IMR-90 (cell line): Measurements from ENCODE around the gene TNFRSF25. TPM values are rescaled to one million over a fixed set of nuclear protein-coding genes. Genes with fewer than 3 reads are reported as not detected.

ENCODE experiments used
- ATAC-seq: fragments of 200-7000 bp; cut with Tn5 transposase; 2 replicates; pipeline ENCODE4 v1.9.1; 2020; ENCODE audit warnings: low read depth, mild to moderate bottlenecking, moderate library complexity
- BruUV-seq: library from RNA; stranded (reverse); fragments of 400-500 nt; replicated peaks from 2 replicates; lab custom pipeline; 2021; lab: Mats Ljungman, UMichigan
- CTCF ChIA-PET: fragments of 300-600 bp; formaldehyde crosslinking; extraction: SDS; loops from one replicate; lab custom pipeline; 2021; ENCODE audit warnings: antibody characterized with exemption; lab: Yijun Ruan, JAX
- POLR2A ChIA-PET: fragments of 300-600 bp; sonication (Branson Sonifier 250); formaldehyde crosslinking; loops from one replicate; lab custom pipeline; 2022; ENCODE audit warnings: antibody characterized with exemption; ENCODE audit not compliant: unreplicated experiment; lab: Charles Lee
- DNase-seq: peaks from one replicate; pipeline ENCODE4 v3.0.0; 2013
- H2AFZ ChIP-seq: replicated peaks from 2 replicates; pipeline ENCODE3; 2013; ENCODE audit warnings: low read length, mild to moderate bottlenecking; ENCODE audit not compliant: poor library complexity
- H2AK5ac ChIP-seq: 2 replicates; pipeline ENCODE4 v1.6.1; 2013; ENCODE audit warnings: low read depth, low read length, inconsistent platforms
- H2AK9ac ChIP-seq: replicated peaks from 2 replicates; pipeline ENCODE3; 2013; ENCODE audit warnings: mild to moderate bottlenecking, low read depth, low read length, moderate library complexity; ENCODE audit not compliant: poor library complexity
- H2BK120ac ChIP-seq: 2 replicates; pipeline ENCODE4 v1.6.1; 2013; ENCODE audit warnings: low read depth, low read length, inconsistent platforms
- H2BK15ac ChIP-seq: 3 replicates; pipeline ENCODE4 v1.6.1; 2013; ENCODE audit warnings: low read depth, low read length, inconsistent platforms
- H2BK20ac ChIP-seq: 2 replicates; pipeline ENCODE4 v1.6.1; 2013; ENCODE audit warnings: low read depth, mild to moderate bottlenecking, inconsistent platforms, low read length, moderate library complexity
- H2BK5ac ChIP-seq: 2 replicates; pipeline ENCODE4 v1.6.1; 2013; ENCODE audit warnings: mild to moderate bottlenecking, low read depth, low read length, inconsistent platforms; ENCODE audit not compliant: poor library complexity, severe bottlenecking
- H3K14ac ChIP-seq: replicated peaks from 2 replicates; pipeline ENCODE4 v1.6.1; 2013; ENCODE audit warnings: low read depth, low read length, inconsistent platforms
- H3K18ac ChIP-seq: 2 replicates; pipeline ENCODE4 v1.6.1; 2013; ENCODE audit warnings: low read depth, low read length, control low read depth
- H3K23ac ChIP-seq: 2 replicates; pipeline ENCODE4 v1.6.1; 2013; ENCODE audit warnings: low read depth, low read length, inconsistent platforms
- H3K27ac ChIP-seq: 2 replicates; pipeline ENCODE4 v1.5.1; 2013; ENCODE audit warnings: mild to moderate bottlenecking, control low read depth, low read length; ENCODE audit not compliant: insufficient read depth
- H3K27me3 ChIP-seq: 2 replicates; pipeline ENCODE4 v1.6.1; 2013; ENCODE audit warnings: low read length; ENCODE audit not compliant: control insufficient read depth, insufficient read depth
- H3K36me3 ChIP-seq: 2 replicates; pipeline ENCODE4 v1.6.1; 2013; ENCODE audit warnings: low read length, mixed read lengths; ENCODE audit not compliant: control insufficient read depth, insufficient read depth
- H3K4ac ChIP-seq: 2 replicates; pipeline ENCODE4 v1.6.1; 2013; ENCODE audit warnings: low read depth, low read length, inconsistent platforms
- H3K4me1 ChIP-seq: 2 replicates; pipeline ENCODE4 v1.6.1; 2013; ENCODE audit warnings: low read length, mixed read lengths; ENCODE audit not compliant: control insufficient read depth, insufficient read depth
- H3K4me2 ChIP-seq: 2 replicates; pipeline ENCODE4 v1.6.1; 2013; ENCODE audit warnings: low read depth, mild to moderate bottlenecking, control low read depth, low read length, moderate library complexity
- H3K4me3 ChIP-seq: 2 replicates; pipeline ENCODE4 v1.5.1; 2013; ENCODE audit warnings: low read depth, mild to moderate bottlenecking, control low read depth, low read length, moderate library complexity; ENCODE audit not compliant: insufficient read depth
- H3K56ac ChIP-seq: 2 replicates; pipeline ENCODE4 v1.6.1; 2013; ENCODE audit warnings: low read length, inconsistent platforms; ENCODE audit not compliant: insufficient read depth; ENCODE audit errors: extremely low read depth
- H3K79me1 ChIP-seq, 2 experiments: 2 replicates each; pipeline ENCODE4 v1.6.1; 2013; ENCODE audit warnings: low read length in 2 of 2, inconsistent platforms in 1 of 2, low read depth in 1 of 2
- H3K9ac ChIP-seq: 2 replicates; pipeline ENCODE4 v1.6.1; 2013; ENCODE audit warnings: low read depth, low read length, control low read depth
- H3K9me1 ChIP-seq: 2 replicates; pipeline ENCODE4 v1.6.1; 2013; ENCODE audit warnings: low read length, inconsistent platforms; ENCODE audit not compliant: insufficient read depth
- H3K9me3 ChIP-seq: 2 replicates; pipeline ENCODE4 v1.6.1; 2013; ENCODE audit warnings: low read length; ENCODE audit not compliant: control insufficient read depth, insufficient read depth
- H4K20me1 ChIP-seq: 2 replicates; pipeline ENCODE4 v1.6.1; 2013; ENCODE audit warnings: low read length, inconsistent platforms; ENCODE audit not compliant: insufficient read depth
- H4K5ac ChIP-seq: 2 replicates; pipeline ENCODE4 v1.6.1; 2013; ENCODE audit warnings: mild to moderate bottlenecking, low read depth, low read length, control low read depth
- H4K8ac ChIP-seq, 2 experiments: 2 replicates each; pipeline ENCODE4 v1.6.1; 2013; ENCODE audit warnings: low read depth in 2 of 2, low read length in 2 of 2, control low read depth in 1 of 2, inconsistent platforms in 1 of 2
- H4K91ac ChIP-seq: 2 replicates; pipeline ENCODE4 v1.6.1; 2013; ENCODE audit warnings: low read depth, low read length, inconsistent platforms; ENCODE audit not compliant: insufficient read depth
- MAFK ChIP-seq: IDR thresholded peaks from 2 replicates; pipeline ENCODE4 v1.6.1; 2012; ENCODE audit warnings: low read depth, low read length, improper control_type of control experiment
- NFE2L2 ChIP-seq: fragments of 150-350 bp; IDR thresholded peaks from 2 replicates; pipeline ENCODE4 v1.6.1; 2016; ENCODE audit warnings: low read depth, mild to moderate bottlenecking, low read length
- POLR2A ChIP-seq: IDR thresholded peaks from 2 replicates; pipeline ENCODE4 v1.6.1; 2012; ENCODE audit warnings: mild to moderate bottlenecking, low read depth, low read length
- WGBS, 2 experiments: methylation state at CpG; one replicate each; pipeline versions ENCODE4 v1.1.5 to v1.1.7; 2013; ENCODE audit warnings: missing lambda C conversion rate in 2 of 2; ENCODE audit not compliant: insufficient read length in 1 of 2; ENCODE audit errors: extremely low coverage in 2 of 2; 5-methylcytosine and 5-hydroxymethylcytosine counted together
- dilution Hi-C: fragments of 300-500 bp; cut with HindIII; formaldehyde crosslinking; loops from one replicate; pipeline ENCODE4 v1.14.3; 2018; ENCODE audit warnings: low sequenced_read_pairs; ENCODE audit not compliant: unreplicated experiment
- in situ Hi-C: fragments of 300-500 bp; cut with MboI; formaldehyde crosslinking; loops from 3 replicates; pipeline ENCODE4 v1.14.3; 2019; ENCODE audit warnings: low sequenced_read_pairs, inconsistent platforms, mixed read lengths
- intact Hi-C: fragments of 100-400 bp; cut with micrococcal nuclease; formaldehyde crosslinking; loops from 2 replicates; pipeline ENCODE4 v1.10.0; 2022
- polyA plus RNA-seq, 3 experiments: library from polyadenylated mRNA; depleted of rRNA; stranded (reverse); fragments of >200 nt; gene quantifications; 2 replicates each; pipeline ENCODE4 v1.2.3, GENCODE V29; 2012; ENCODE audit warnings: low replicate concordance in 1 of 3
- total RNA-seq: library from RNA; depleted of rRNA; stranded (reverse); fragments of >200 nt; gene quantifications from 2 replicates; pipeline ENCODE4 v1.2.3, GENCODE V29; 2012

The TNFRSF25 gene
- total and polyA plus RNA-seq, 2 of the 4 experiments (the other 2 are of a cell fraction), result 1.3 to 11.2 TPM

DNA sequence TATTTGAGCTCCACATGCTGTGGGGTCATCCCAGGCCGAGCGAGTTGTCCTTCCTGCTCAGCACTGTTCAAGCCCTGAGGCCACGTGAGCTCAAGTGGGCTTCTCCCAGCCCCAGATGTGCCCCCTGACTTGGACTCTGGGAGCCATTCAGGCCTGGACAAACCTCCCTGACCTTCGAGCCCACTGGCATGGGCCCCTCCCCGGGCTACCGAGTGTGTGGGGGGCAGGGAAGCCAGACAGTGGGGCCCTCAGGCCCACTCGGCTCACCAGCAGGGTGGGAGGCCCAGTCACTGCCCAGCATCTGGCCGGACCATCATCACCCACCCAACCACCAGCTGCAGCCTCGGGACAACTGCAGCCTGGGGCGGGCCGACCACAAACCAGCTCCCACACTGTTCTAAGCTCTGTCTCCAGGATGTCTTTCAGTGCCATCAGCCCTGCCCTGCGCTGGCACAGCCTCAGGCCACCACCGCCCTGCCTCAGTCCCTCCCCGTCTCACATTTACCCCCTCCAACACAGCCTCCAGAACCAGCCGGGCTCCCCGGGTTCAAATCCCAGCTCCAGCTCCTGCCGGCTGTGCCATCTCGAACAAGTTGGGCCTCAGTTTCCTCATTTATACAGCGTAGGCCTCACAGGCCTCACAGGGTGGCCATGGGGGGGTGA is 46.4 kb upstream of the TNFRSF25 start:
- peaks cover 6% of the 10 kb centered on the region; the same call in 1 of the 2 replicates for H3K9me1 ChIP-seq
- no peak overlapping the region for H2BK5ac ChIP-seq
- H3K4me3 ChIP-seq, result no peak overlapping the region
- no peak overlapping the region for H2AK9ac ChIP-seq
- no peak overlapping the region for H2AK5ac ChIP-seq
- H3K27ac ChIP-seq, result no peak overlapping the region
- H4K5ac ChIP-seq, result no peak overlapping the region
- H3K4me1 ChIP-seq, result peaks cover 4% of the 10 kb centered on the region
- no peak overlapping the region for H2BK15ac ChIP-seq
- POLR2A ChIA-PET, result no interaction called here
- no peaks in the 10 kb centered on the region for H4K20me1 ChIP-seq
- H3K79me1 ChIP-seq, result no peaks in the 10 kb centered on the region
- H3K56ac ChIP-seq, result no peak overlapping the region
- H3K4me2 ChIP-seq, result no peak overlapping the region
- H3K18ac ChIP-seq, result no peak overlapping the region
- H3K14ac ChIP-seq, result no peak overlapping the region
- no peak overlapping the region for H3K23ac ChIP-seq
- peaks cover 2% of the 10 kb centered on the region; the same call in 1 of the 2 replicates for H3K27me3 ChIP-seq
- no TSS peak for BruUV-seq
- in situ Hi-C loops (no loop called here), dilution Hi-C loops (no loop called here), intact Hi-C loops (no loop called here)
- no peak overlapping the region for H2AFZ ChIP-seq
- no peak overlapping the region for H2BK20ac ChIP-seq
- WGBS, 2 experiments, result 84% methylated on average over 6 of the region's 19 CpGs; no CpG with 5 or more reads in 1 of the 2 experiments
- CTCF ChIA-PET, result interaction anchor here (1.7 kb wide), 1 partner anchor 11 kb away, joined by 6 read pairs; no protein-coding TSS in a partner anchor
- H3K36me3 ChIP-seq, result no peaks in the 10 kb centered on the region
- DNase-seq, result no peak
- no peak overlapping the region for H4K91ac ChIP-seq
- TF ChIP-seq MAFK, result no peak
- no peak for TF ChIP-seq NFE2L2
- TF ChIP-seq POLR2A, result no peak
- H3K9ac ChIP-seq, result no peak overlapping the region
- ATAC-seq, result no peak
- H4K8ac ChIP-seq, result no peak overlapping the region
- no peak overlapping the region for H2BK120ac ChIP-seq
- H3K4ac ChIP-seq, result no peak overlapping the region
- no peaks in the 10 kb centered on the region for H3K9me3 ChIP-seq
